Measurements from ENCODE around the gene UNC5A. TPM values are rescaled to one million over a fixed set of nuclear protein-coding genes. Genes with fewer than 3 reads are reported as not detected.

Gene UNC5A
- total RNA-seq, 2 donors from 2014 or later: 0.89 to 1.4 TPM

GRCh38 chr5:176822793-176823481, 12.6 kb downstream of the UNC5A start:
- H3K4me3 Mint-ChIP-seq: no peak overlapping the region
- peaks cover 35% of the 10 kb centered on the region for H3K27me3 Mint-ChIP-seq (ENCODE audit: insufficient read depth)
- no peak overlapping the region for H3K9ac ChIP-seq (ENCODE audit: extremely low read depth, low read length, poor library complexity, severe bottlenecking)
- peaks cover 26% of the 10 kb centered on the region for H3K27me3 ChIP-seq (ENCODE audit: control insufficient read depth, insufficient read depth, low read length, poor library complexity, severe bottlenecking)
- H3K4me1 ChIP-seq (ENCODE audit: control insufficient read depth, insufficient read depth, low read length): no peaks in the 10 kb centered on the region
- no peak overlapping the region for H3K27ac Mint-ChIP-seq
- DNase-seq: no peak
- H3K4me1 Mint-ChIP-seq: peaks cover 2% of the 10 kb centered on the region
- no peak for TF ChIP-seq CTCF (conservative IDR thresholded peaks at IDR 0.05)
- no peaks in the 10 kb centered on the region for H3K36me3 ChIP-seq (ENCODE audit: control insufficient read depth, insufficient read depth, low read length)
- H3K9me3 ChIP-seq (ENCODE audit: control insufficient read depth, low read length): no peaks in the 10 kb centered on the region
- no peak overlapping the region for H3K4me3 ChIP-seq (ENCODE audit: low read length)
- H3K27ac ChIP-seq (ENCODE audit: low read depth, low read length): peak overlapping the region; percentile 24
- 86 to 91% methylated on average over 13 to 21 of the region's 21 CpGs for WGBS, 2 experiments (ENCODE audit: insufficient coverage in 1 of 2, insufficient read length in 1 of 2)
- H3K9me3 Mint-ChIP-seq: no peaks in the 10 kb centered on the region
- H3K36me3 Mint-ChIP-seq (ENCODE audit: low read depth): no peaks in the 10 kb centered on the region

GRCh38 chr5:176823869-176824412, 13.6 kb downstream of the UNC5A start:
- Histone ChIP-seq H3K36me3 (ENCODE audit: control insufficient read depth, insufficient read depth, low read length) (no peaks in the 10 kb centered on the region), H3K9ac (ENCODE audit: extremely low read depth, low read length, poor library complexity, severe bottlenecking) (no peak overlapping the region), H3K4me1 (ENCODE audit: control insufficient read depth, insufficient read depth, low read length) (no peaks in the 10 kb centered on the region), H3K9me3 (ENCODE audit: control insufficient read depth, low read length) (no peaks in the 10 kb centered on the region), H3K27me3 (ENCODE audit: control insufficient read depth, insufficient read depth, low read length, poor library complexity, severe bottlenecking) (peaks cover 17% of the 10 kb centered on the region), H3K4me3 (ENCODE audit: low read length) (no peak overlapping the region), H3K27ac (ENCODE audit: low read depth, low read length) (no peak overlapping the region)
- H3K36me3 Mint-ChIP-seq (ENCODE audit: low read depth): no peaks in the 10 kb centered on the region
- H3K4me3 Mint-ChIP-seq: no peak overlapping the region
- WGBS, 2 experiments (ENCODE audit: insufficient coverage in 1 of 2, insufficient read length in 1 of 2): 89 to 93% methylated on average over 9 to 20 of the region's 20 CpGs
- no peaks in the 10 kb centered on the region for H3K9me3 Mint-ChIP-seq
- DNase-seq: peak; percentile 83
- H3K4me1 Mint-ChIP-seq: no peaks in the 10 kb centered on the region
- no peak for TF ChIP-seq CTCF (conservative IDR thresholded peaks at IDR 0.05)
- no peak overlapping the region for H3K27ac Mint-ChIP-seq
- peaks cover 31% of the 10 kb centered on the region for H3K27me3 Mint-ChIP-seq (ENCODE audit: insufficient read depth)

GRCh38 chr5:176824604-176825003, 14.2 kb downstream of the UNC5A start:
- WGBS, 2 experiments (ENCODE audit: insufficient coverage in 1 of 2, insufficient read length in 1 of 2): 86% methylated on average over 5 of the region's 5 CpGs; no CpG with 5 or more reads in 1 of the 2 experiments
- H3K27ac ChIP-seq (ENCODE audit: low read depth, low read length): no peak overlapping the region
- peaks cover 11% of the 10 kb centered on the region for H3K27me3 ChIP-seq (ENCODE audit: control insufficient read depth, insufficient read depth, low read length, poor library complexity, severe bottlenecking)
- no peak overlapping the region for H3K27ac Mint-ChIP-seq
- no peaks in the 10 kb centered on the region for H3K4me1 Mint-ChIP-seq
- H3K4me3 Mint-ChIP-seq: no peak overlapping the region
- peaks cover 25% of the 10 kb centered on the region for H3K27me3 Mint-ChIP-seq (ENCODE audit: insufficient read depth)
- H3K36me3 Mint-ChIP-seq (ENCODE audit: low read depth): no peaks in the 10 kb centered on the region
- H3K9me3 ChIP-seq (ENCODE audit: control insufficient read depth, low read length): no peaks in the 10 kb centered on the region
- TF ChIP-seq CTCF (conservative IDR thresholded peaks at IDR 0.05): no peak
- H3K4me3 ChIP-seq (ENCODE audit: low read length): no peak overlapping the region
- no peaks in the 10 kb centered on the region for H3K4me1 ChIP-seq (ENCODE audit: control insufficient read depth, insufficient read depth, low read length)
- H3K9ac ChIP-seq (ENCODE audit: extremely low read depth, low read length, poor library complexity, severe bottlenecking): no peak overlapping the region
- no peak for DNase-seq
- no peaks in the 10 kb centered on the region for H3K36me3 ChIP-seq (ENCODE audit: control insufficient read depth, insufficient read depth, low read length)
- H3K9me3 Mint-ChIP-seq: no peaks in the 10 kb centered on the region

Measured in endodermal cell (in vitro differentiated cells).